ENCODE results near the gene GJB3.
"Not testable (repeated sequence)": the region's sequence is repeated elsewhere in the genome, so short reads cannot be mapped to it uniquely, and the experiment has no call there.

The GJB3 gene

GRCh38 chr1:34768856-34769255 is 12.2 kb upstream of the GJB3 start:
- ATAC-seq (ENCODE audit: insufficient read depth, low read depth) (no peak), DNase-seq (no peak)
- H4K20me1 ChIP-seq (ENCODE audit: insufficient read depth, low read length), result no peaks in the 10 kb centered on the region
- no peak overlapping the region for H3K27ac ChIP-seq (ENCODE audit: low read length)
- no peaks in the 10 kb centered on the region for H3K79me2 ChIP-seq (ENCODE audit: insufficient read depth, low read length)
- H3K9me3 ChIP-seq (ENCODE audit: insufficient read depth, low read length, severe bottlenecking), result no peaks in the 10 kb centered on the region
- no peaks in the 10 kb centered on the region for H3K36me3 ChIP-seq (ENCODE audit: insufficient read depth, low read length)
- peaks cover 13% of the 10 kb centered on the region for H3K27me3 ChIP-seq (ENCODE audit: insufficient read depth, low read length, poor library complexity)
- no peak overlapping the region for H2AFZ ChIP-seq (ENCODE audit: low read depth, low read length)
- no peak overlapping the region for H3K4me3 ChIP-seq (ENCODE audit: low read depth in 1 of 2, low read length in 2 of 2)
- H3K4me1 ChIP-seq (ENCODE audit: insufficient read depth, low read length), result no peaks in the 10 kb centered on the region
- no peak overlapping the region for H3K4me2 ChIP-seq (ENCODE audit: insufficient read depth, low read length)
- no peak overlapping the region for H3K9ac ChIP-seq (ENCODE audit: low read depth, low read length)
- TF ChIP-seq CTCF (IDR thresholded peaks at IDR 0.05; ENCODE audit: borderline replicate concordance, extremely low read depth, low read length, poor library complexity, severe bottlenecking) (no peak), EZH2 (IDR thresholded peaks at IDR 0.05; ENCODE audit: borderline replicate concordance, low read depth, low read length, severe bottlenecking) (no peak)

GRCh38 chr1:34770891-34771504 is 10.0 kb upstream of the GJB3 start:
- H3K27ac ChIP-seq (ENCODE audit: low read length), result no peak overlapping the region
- no peaks in the 10 kb centered on the region for H3K36me3 ChIP-seq (ENCODE audit: insufficient read depth, low read length)
- peaks cover 13% of the 10 kb centered on the region for H3K27me3 ChIP-seq (ENCODE audit: insufficient read depth, low read length, poor library complexity)
- TF ChIP-seq EZH2 (IDR thresholded peaks at IDR 0.05; ENCODE audit: borderline replicate concordance, low read depth, low read length, severe bottlenecking) (no peak), CTCF (IDR thresholded peaks at IDR 0.05; ENCODE audit: borderline replicate concordance, extremely low read depth, low read length, poor library complexity, severe bottlenecking) (no peak)
- no peaks in the 10 kb centered on the region for H4K20me1 ChIP-seq (ENCODE audit: insufficient read depth, low read length)
- no peak overlapping the region for H3K4me3 ChIP-seq (ENCODE audit: low read depth in 1 of 2, low read length in 2 of 2)
- H3K4me2 ChIP-seq (ENCODE audit: insufficient read depth, low read length), result no peak overlapping the region
- H3K9me3 ChIP-seq (ENCODE audit: insufficient read depth, low read length, severe bottlenecking), result no peaks in the 10 kb centered on the region
- H2AFZ ChIP-seq (ENCODE audit: low read depth, low read length), result no peak overlapping the region
- H3K9ac ChIP-seq (ENCODE audit: low read depth, low read length), result no peak overlapping the region
- no peaks in the 10 kb centered on the region for H3K79me2 ChIP-seq (ENCODE audit: insufficient read depth, low read length)
- no peak for DNase-seq
- no peaks in the 10 kb centered on the region for H3K4me1 ChIP-seq (ENCODE audit: insufficient read depth, low read length)
- no peak for ATAC-seq (ENCODE audit: insufficient read depth, low read depth)

- Histone ChIP-seq H3K4me1 (ENCODE audit: insufficient read depth, low read length) (no peaks in the 10 kb centered on the region), H3K4me3 (ENCODE audit: low read depth in 1 of 2, low read length in 2 of 2) (no peak overlapping the region), H3K4me2 (ENCODE audit: insufficient read depth, low read length) (no peak overlapping the region), H3K79me2 (ENCODE audit: insufficient read depth, low read length) (no peaks in the 10 kb centered on the region), H3K36me3 (ENCODE audit: insufficient read depth, low read length) (no peaks in the 10 kb centered on the region), H4K20me1 (ENCODE audit: insufficient read depth, low read length) (no peaks in the 10 kb centered on the region), H3K9ac (ENCODE audit: low read depth, low read length) (no peak overlapping the region), H3K27ac (ENCODE audit: low read length) (no peak overlapping the region), H3K27me3 (ENCODE audit: insufficient read depth, low read length, poor library complexity) (peaks cover 10% of the 10 kb centered on the region), H3K9me3 (ENCODE audit: insufficient read depth, low read length, severe bottlenecking) (no peaks in the 10 kb centered on the region), H2AFZ (ENCODE audit: low read depth, low read length) (no peak overlapping the region)
- ATAC-seq (ENCODE audit: insufficient read depth, low read depth) (no peak), DNase-seq (no peak)
- TF ChIP-seq EZH2 (IDR thresholded peaks at IDR 0.05; ENCODE audit: borderline replicate concordance, low read depth, low read length, severe bottlenecking) (no peak), CTCF (IDR thresholded peaks at IDR 0.05; ENCODE audit: borderline replicate concordance, extremely low read depth, low read length, poor library complexity, severe bottlenecking) (no peak)
Measured at GRCh38 chr1:34771573-34772371, 9.2 kb upstream of the GJB3 start.

GRCh38 chr1:34773114-34773513 is 7.9 kb upstream of the GJB3 start:
- H3K36me3 ChIP-seq (ENCODE audit: insufficient read depth, low read length); H3K79me2 ChIP-seq (ENCODE audit: insufficient read depth, low read length); H3K4me3 ChIP-seq (ENCODE audit: low read depth in 1 of 2, low read length in 2 of 2); H3K4me1 ChIP-seq (ENCODE audit: insufficient read depth, low read length); H3K4me2 ChIP-seq (ENCODE audit: insufficient read depth, low read length); H4K20me1 ChIP-seq (ENCODE audit: insufficient read depth, low read length); DNase-seq; H3K9me3 ChIP-seq (ENCODE audit: insufficient read depth, low read length, severe bottlenecking); ATAC-seq (ENCODE audit: insufficient read depth, low read depth); H3K27ac ChIP-seq (ENCODE audit: low read length); H3K9ac ChIP-seq (ENCODE audit: low read depth, low read length); H2AFZ ChIP-seq (ENCODE audit: low read depth, low read length): not testable (repeated sequence)
- peaks cover 14% of the 10 kb centered on the region for H3K27me3 ChIP-seq (ENCODE audit: insufficient read depth, low read length, poor library complexity)

All from DND-41 (cell line).